AG09319 (cell line): ENCODE data around the gene ZNF804B.

Experiments used
- DNase-seq: peaks from one replicate; pipeline ENCODE4 v3.0.0-alpha.2; 2010; ENCODE audit warnings: low read depth; ENCODE audit errors: extremely low read depth
- CTCF ChIP-seq: IDR thresholded peaks from 2 replicates; pipeline ENCODE4 v1.5.1; 2011; ENCODE audit warnings: low read depth, mild to moderate bottlenecking, inconsistent platforms, low read length, moderate library complexity

ZNF804B gene

GRCh38 chr7:89029864-89030263 is 270.4 kb downstream of the ZNF804B start:
- DNase-seq, result no peak
- no peak for TF ChIP-seq CTCF

- no peak for TF ChIP-seq CTCF
- DNase-seq, result no peak
Measured at GRCh38 chr7:89041240-89041639, 281.7 kb downstream of the ZNF804B start.

GRCh38 chr7:89042940-89043339 is 283.4 kb downstream of the ZNF804B start:
- DNase-seq, result no peak
- no peak for TF ChIP-seq CTCF

GRCh38 chr7:89049043-89049442 is 289.5 kb downstream of the ZNF804B start:
- no peak for TF ChIP-seq CTCF
- no peak for DNase-seq

GRCh38 chr7:89053130-89053529 is 293.6 kb downstream of the ZNF804B start:
- no peak for TF ChIP-seq CTCF
- no peak for DNase-seq

GRCh38 chr7:89054361-89054760 is 294.9 kb downstream of the ZNF804B start:
- no peak for TF ChIP-seq CTCF
- no peak for DNase-seq

- TF ChIP-seq CTCF, result no peak
- DNase-seq, result no peak
Measured at GRCh38 chr7:89060234-89060633, 300.7 kb downstream of the ZNF804B start.

GRCh38 chr7:89064831-89065230 is 305.3 kb downstream of the ZNF804B start:
- TF ChIP-seq CTCF, result no peak
- DNase-seq, result no peak
